GM18498 (cell line): ENCODE measurements around the gene NUFIP2.
"Not testable (repeated sequence)": the region's sequence is repeated elsewhere in the genome, so short reads cannot be mapped to it uniquely, and the experiment has no call there.

Source experiments
- ATAC-seq: cut with Tn5 transposase; IDR thresholded peaks from one replicate; pipeline ENCODE4 v1.9.1; 2021; ENCODE audit warnings: mild to moderate bottlenecking, moderate library complexity; ENCODE audit not compliant: unreplicated experiment

NUFIP2 gene

DNA sequence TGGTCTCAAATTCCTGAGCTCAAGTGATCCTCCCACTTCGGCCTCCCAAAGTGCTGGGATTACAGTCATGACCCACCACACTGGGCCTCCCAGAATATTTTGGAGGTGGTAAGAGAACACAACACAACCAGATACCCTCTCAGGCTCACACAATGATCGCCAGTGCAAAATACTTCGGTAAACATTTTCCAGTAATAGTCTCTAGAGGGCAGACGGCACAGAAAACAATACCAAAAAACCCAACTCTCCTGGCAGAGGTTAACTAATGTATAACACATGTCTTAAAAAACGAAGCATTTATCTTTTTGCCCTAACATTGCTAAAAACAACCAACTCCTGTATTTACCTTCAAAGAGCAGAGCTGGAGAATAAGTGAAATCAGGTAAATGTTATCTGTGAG lies 10.5 kb downstream of the NUFIP2 start:
- no peak for ATAC-seq

DNA sequence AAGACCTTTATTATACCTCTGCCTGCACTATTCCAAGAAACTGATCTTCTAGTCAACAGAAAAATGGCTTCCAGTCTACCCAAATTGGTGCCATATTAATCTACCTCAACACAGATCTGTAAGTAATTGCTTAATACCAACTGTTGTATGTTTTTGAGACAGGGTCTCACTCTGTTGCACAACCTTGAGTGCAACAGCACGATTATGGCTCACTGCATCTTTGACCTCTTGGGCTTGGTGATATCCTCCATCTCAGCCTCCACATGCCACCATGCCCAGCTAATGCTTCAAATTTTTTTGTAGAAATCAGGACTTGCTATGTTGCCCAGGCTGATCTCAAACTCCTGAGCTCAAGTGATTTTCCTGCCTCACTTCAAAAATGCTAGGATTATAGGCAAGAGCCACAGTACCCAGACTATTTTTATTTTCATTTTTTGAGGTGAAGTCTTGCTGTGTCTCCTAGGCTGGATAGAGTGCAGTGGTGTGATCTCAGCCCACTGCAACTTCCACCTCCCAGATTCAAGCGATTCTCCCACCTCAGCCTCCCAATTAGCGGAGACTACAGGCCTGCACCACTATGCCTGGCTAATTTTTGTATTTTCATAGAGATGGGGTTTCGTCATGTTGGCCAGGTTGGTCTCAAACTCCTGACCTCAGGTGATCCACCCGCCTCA lies 14.4 kb downstream of the NUFIP2 start:
- no peak for ATAC-seq

- no peak for ATAC-seq
These were observed 15.3 kb downstream of the NUFIP2 start for GRCh38 chr17:29278692-29279091.

DNA sequence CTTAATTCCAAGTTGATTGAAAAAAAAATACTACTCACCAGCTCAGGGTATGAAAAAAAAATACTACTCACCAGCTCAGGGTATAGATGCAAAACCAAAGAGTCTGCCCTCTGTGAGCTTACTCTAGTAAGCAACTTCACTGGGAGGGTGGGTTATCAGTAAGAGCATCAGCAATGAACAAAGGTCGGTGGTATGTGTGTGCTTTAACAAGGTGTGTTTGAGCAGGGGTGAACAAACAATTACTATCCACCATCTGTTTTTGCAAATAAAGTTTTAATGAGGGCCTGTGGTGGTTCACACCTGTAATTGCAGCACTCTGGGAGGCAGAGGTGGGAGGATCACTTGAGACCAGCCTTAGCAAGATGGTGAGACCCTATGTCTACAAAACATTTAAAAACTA lies 20.0 kb downstream of the NUFIP2 start:
- ATAC-seq, result no peak

DNA sequence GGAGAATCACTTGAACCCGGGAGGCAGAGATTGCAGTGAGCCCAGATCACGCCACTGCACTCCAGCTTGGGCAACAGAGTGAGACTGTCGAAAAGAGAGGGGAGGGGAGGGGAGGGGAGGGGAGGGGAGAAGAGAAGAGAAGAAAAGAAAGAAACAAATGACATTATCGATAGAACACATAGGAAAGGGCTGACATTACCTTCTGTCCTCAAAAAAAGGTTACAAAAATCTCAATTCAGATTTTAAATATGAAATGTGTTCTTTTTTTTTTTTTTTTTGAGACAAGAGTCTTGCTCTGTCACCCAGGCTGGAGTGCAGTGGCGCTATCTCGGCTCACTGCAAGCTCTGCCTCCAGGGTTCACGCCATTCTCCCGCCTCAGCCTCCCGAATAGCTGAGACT lies 22.0 kb downstream of the NUFIP2 start:
- ATAC-seq, result not testable (repeated sequence)

DNA sequence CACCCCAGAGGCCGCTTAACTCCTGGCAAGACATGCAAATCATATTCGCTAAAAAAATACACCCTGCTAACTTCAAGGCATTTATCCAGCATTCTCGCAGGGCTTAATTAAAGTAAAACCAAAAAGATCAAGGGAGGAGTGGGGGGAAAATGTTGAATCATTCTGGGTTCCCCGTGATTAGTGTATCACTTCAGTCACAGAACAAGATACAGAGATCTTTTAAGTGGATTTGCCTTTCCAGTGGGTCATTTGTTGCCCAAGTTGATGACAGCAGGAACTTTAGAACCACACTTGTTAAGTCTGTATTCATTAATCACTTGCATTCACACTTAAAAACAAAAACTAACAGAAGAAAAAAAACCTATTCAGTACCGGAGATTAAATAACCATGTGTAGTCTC lies 30.0 kb downstream of the NUFIP2 start:
- no peak for ATAC-seq

DNA sequence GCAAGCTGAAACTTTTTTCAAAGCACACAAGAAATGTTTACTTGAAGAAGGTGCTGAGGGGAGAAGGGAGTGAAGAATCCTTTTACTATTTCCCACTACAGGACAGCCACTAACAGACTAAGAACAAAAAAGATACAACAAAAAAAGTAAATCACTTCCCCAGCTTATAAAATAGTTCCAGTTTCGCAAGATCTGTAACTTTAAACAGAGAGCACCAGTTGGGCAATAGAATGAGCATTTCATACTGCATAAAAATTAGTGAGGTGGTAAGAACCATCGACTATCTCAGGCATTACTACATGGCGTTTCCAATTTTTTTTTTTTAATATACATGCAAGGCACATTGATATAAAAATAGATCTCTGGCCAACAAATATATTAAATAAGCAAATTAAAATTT lies 36.2 kb downstream of the NUFIP2 start:
- ATAC-seq, result no peak

DNA sequence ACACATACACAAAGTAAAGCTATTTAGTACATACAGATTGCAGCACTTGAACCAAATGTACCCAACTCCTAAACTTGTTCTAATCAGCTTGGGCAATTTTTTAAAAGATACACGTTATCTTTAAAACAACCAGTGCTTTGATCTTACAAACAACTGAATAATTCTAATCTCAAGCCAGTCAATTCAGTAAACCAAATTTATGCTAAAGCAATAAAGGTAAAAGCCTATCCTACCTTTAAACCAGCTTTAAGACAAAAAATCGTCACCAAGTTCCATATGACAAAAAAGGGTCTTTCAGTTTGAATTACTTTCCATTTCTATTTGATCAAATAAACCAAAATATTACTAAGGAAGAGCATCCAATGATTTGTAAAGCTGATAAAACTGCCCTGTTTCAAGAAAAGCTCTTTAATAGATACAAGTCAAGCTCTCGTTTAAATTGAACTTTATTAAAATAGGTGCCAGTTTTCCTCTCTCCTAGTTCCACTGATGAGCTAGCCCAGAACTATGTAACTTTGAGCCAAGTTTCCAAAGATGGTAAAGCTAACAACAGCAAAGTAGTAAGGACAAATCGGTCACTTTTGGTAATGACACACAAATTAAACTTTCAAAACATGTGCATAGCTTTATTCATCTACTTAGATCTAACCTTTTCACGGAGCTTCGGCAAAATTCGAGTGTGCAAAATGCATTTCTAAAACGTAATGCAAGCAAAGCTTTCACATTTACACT lies 37.0 kb downstream of the NUFIP2 start:
- ATAC-seq, result no peak

DNA sequence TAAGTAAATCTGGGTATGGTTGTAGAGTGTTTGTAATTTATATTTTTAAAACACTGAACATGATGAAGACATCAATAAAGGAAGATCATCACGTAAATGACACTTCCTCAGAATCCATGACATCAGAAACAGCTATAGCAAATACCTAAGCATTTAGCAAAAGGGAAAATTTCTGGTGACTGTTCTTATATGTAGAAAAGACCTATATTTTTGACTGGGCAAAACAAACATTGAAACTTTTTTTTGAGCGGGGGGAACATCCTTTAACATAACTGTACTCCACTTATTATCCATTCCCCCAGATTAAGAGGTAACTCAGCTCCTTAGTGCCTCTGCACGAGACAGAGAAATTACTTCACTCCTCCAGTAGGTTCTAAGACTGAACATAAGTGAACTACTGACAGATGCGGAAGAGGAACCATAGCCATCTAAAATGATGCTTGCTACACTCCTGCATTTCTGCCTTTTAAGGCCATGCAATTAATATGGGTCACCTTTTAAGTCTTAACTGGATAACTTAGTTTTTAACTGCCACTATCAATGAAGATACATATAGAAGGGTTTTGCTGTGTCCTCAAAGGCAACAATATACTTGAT lies 37.9 kb downstream of the NUFIP2 start:
- no peak for ATAC-seq

DNA sequence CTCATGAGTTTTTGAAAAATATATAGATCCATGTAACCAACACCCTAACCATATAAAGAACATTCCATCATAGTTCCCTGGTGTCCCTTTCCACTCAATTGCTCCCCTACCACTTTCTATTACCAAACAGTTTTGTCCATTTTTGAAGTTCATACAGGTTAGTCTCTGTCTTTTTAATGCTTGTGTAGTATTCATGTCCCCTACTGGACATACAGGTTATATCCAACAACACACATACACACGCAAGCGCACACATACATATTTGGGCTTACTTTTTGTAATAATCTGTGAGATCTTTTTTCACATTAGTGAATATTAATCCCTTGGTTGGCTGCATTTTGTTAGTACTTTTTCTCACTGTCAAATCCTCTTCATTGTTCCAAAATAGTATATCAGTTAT lies 40.9 kb downstream of the NUFIP2 start:
- no peak for ATAC-seq

- no peak for ATAC-seq
These were observed 41.7 kb downstream of the NUFIP2 start for GRCh38 chr17:29252101-29252791.

GRCh38 chr17:29251184-29251583 lies 42.8 kb downstream of the NUFIP2 start:
- no peak for ATAC-seq

DNA sequence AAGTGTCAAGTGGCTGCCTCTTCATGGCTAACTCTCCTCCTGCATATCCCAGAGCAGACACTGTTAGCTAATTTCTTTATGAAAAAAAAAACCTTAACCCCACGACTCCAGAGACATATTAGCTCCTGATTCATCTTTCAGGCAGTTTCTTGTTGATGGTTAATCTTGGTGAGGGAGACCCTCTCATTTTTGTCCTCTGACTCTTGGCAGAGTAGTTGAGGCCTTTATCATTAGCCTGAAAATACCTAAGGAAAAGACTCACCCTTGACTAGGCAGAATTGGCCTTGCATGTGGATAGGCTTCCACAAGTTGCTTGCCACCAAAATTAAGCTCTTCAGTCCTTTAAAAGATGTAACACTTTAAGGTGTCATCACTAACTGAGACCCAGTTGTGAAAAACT lies 43.3 kb downstream of the NUFIP2 start:
- ATAC-seq, result no peak

- ATAC-seq, result no peak
These were observed 45.1 kb downstream of the NUFIP2 start for GRCh38 chr17:29248845-29249244.

DNA sequence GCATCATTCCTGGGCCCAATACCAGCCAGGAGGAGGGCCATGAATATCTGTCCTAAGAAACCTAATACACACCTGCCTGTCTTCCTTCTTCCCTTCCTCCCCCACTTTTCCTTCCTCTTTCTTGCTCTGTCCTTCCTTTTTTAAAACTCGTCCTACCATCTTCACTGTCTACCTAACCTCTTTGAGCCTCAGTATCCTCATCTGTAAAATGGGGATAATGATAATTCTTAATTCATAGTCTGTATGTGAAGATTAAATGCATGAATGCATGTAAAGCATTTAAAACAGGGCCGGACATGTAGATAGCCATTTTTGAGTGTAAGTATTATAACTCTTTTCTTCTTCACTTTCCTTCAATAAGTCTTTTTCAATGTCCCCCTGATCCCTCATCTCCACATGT lies 46.7 kb downstream of the NUFIP2 start:
- ATAC-seq, result no peak

- no peak for ATAC-seq
These were observed 47.3 kb downstream of the NUFIP2 start, which contains the start of gene CRYBA1 for GRCh38 chr17:29246628-29247027. Gene CRYBA1 (plus strand): TSS chr17:29246859. CDS start chr17:29246864, 5 bp downstream.

DNA sequence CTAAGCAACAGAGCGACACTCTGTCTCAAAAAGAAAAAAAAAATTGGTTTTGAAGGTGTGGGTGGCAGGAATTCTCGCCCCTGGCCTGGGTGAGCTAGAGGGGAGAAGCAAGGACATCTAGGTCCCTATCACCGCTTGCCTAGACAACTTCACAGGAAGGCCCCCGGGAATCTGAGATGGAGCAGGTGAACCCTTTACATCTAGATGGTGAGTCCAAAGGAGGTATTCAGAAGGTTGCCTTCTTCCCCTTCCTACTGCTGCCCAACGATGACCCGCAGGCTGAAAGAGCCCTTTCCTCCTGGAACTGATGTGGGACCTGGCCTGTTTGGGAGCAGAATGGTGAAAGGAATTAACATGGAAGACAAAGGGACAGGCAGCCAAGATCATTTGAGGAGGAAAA lies 48.5 kb downstream of the NUFIP2 start:
- ATAC-seq, result no peak

GRCh38 chr17:29243792-29244191 lies 50.2 kb downstream of the NUFIP2 start:
- no peak for ATAC-seq

DNA sequence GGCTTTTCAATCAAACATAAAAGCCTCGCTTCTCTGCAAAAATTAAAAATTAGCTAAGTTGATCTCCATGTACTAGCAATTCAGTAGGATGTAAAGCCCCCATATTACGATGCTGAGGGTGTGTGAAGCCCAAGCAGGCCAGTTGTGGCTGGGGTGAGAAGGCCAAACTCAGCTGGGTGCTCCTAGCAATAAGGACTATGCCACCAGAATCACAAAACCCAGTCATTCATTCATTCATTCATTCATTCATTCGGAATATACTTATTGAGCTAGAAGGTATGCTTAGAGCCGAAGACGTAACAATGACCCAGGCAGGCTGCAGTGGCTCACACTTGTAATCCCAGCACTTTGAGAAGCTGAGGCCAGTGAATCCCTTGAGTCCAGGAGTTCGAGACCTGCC lies 51.2 kb downstream of the NUFIP2 start:
- ATAC-seq, result no peak

- no peak for ATAC-seq
These were observed 51.9 kb downstream of the NUFIP2 start for GRCh38 chr17:29242051-29242450.
